ENCODE measurements around the gene KCTD19.

KCTD19 gene

GRCh38 chr16:67317853-67318252 is 8.7 kb downstream of the KCTD19 start:
- no peak for DNase-seq (ENCODE audit: low read depth)

- DNase-seq (ENCODE audit: low read depth), result no peak
Observed at GRCh38 chr16:67312719-67313118, 13.8 kb downstream of the KCTD19 start.

- DNase-seq (ENCODE audit: low read depth), result peak; percentile 36
Observed at GRCh38 chr16:67311607-67312488, 14.7 kb downstream of the KCTD19 start.

GRCh38 chr16:67310561-67310960 is 16.0 kb downstream of the KCTD19 start:
- no peak for DNase-seq (ENCODE audit: low read depth)

GRCh38 chr16:67305216-67306071 is 21.1 kb downstream of the KCTD19 start:
- DNase-seq (ENCODE audit: low read depth), result no peak

GRCh38 chr16:67304020-67304419 is 22.5 kb downstream of the KCTD19 start:
- DNase-seq (ENCODE audit: low read depth), result no peak

GRCh38 chr16:67302970-67303369 is 23.6 kb downstream of the KCTD19 start:
- DNase-seq (ENCODE audit: low read depth), result no peak

- DNase-seq (ENCODE audit: low read depth), result no peak
Observed at GRCh38 chr16:67302076-67302475, 24.5 kb downstream of the KCTD19 start.

- no peak for DNase-seq (ENCODE audit: low read depth)
Observed at GRCh38 chr16:67301080-67301782, 25.3 kb downstream of the KCTD19 start.

- no peak for DNase-seq (ENCODE audit: low read depth)
Observed at GRCh38 chr16:67299269-67299668, 27.3 kb downstream of the KCTD19 start.

- no peak for DNase-seq (ENCODE audit: low read depth)
Observed at GRCh38 chr16:67298277-67298676, 28.3 kb downstream of the KCTD19 start.

GRCh38 chr16:67296420-67296819 is 30.1 kb downstream of the KCTD19 start:
- DNase-seq (ENCODE audit: low read depth), result no peak

- DNase-seq (ENCODE audit: low read depth), result no peak
Observed at GRCh38 chr16:67294938-67295361, 31.6 kb downstream of the KCTD19 start.

GRCh38 chr16:67294171-67294757 is 32.3 kb downstream of the KCTD19 start:
- DNase-seq (ENCODE audit: low read depth), result no peak

- no peak for DNase-seq (ENCODE audit: low read depth)
Observed at GRCh38 chr16:67291461-67291860, 35.1 kb downstream of the KCTD19 start.

- no peak for DNase-seq (ENCODE audit: low read depth)
Observed at GRCh38 chr16:67287960-67288359, 38.6 kb downstream of the KCTD19 start.

GRCh38 chr16:67286441-67287235 is 39.9 kb downstream of the KCTD19 start:
- DNase-seq (ENCODE audit: low read depth), result no peak

- DNase-seq (ENCODE audit: low read depth), result no peak
Observed at GRCh38 chr16:67284699-67285646, 41.6 kb downstream of the KCTD19 start.

- no peak for DNase-seq (ENCODE audit: low read depth)
Observed at GRCh38 chr16:67283826-67284555, 42.5 kb downstream of the KCTD19 start.

Measured in stimulated activated CD8-positive, alpha-beta memory T cell treated with anti-CD3 and anti-CD28 coated beads, Interleukin-15, amount 100 ng/mL, for 24 hours (primary cell).